Uterus (tissue), 4 donors: ENCODE data around the gene PTPRM. TPM values are rescaled to one million over a fixed set of nuclear protein-coding genes. Genes with fewer than 3 reads are reported as not detected.

Experiments used
- DNase-seq, 2 donors: peaks; one replicate each; pipeline ENCODE4 v3.0.0-alpha.2; 2019 to 2020
- H3K27ac ChIP-seq, 2 donors: fragments of 200-600 bp; sonication (generic); 1 replicate in 1 of 2; 2 replicates in 1 of 2; pipeline ENCODE4 v1.5.1; 2016 to 2018
- H3K27me3 ChIP-seq, 2 donors: fragments of 200-600 bp; sonication (generic); one replicate each; pipeline ENCODE4 v1.5.1; 2018 to 2019; ENCODE audit warnings: control low read depth in 1 of 2
- H3K36me3 ChIP-seq, 2 donors: fragments of 200-600 bp; sonication (generic); one replicate each; pipeline ENCODE4 v1.5.1; 2019; ENCODE audit warnings: control low read depth in 1 of 2
- H3K4me1 ChIP-seq, 2 donors: fragments of 200-600 bp; sonication (generic); one replicate each; pipeline ENCODE4 v1.5.1; 2018 to 2019; ENCODE audit warnings: control low read depth in 1 of 2
- H3K4me3 ChIP-seq, 2 donors: fragments of 200-600 bp; sonication (generic); 1 replicate in 1 of 2; 2 replicates in 1 of 2; pipeline ENCODE4 v1.5.1; 2018 to 2019; ENCODE audit warnings: mild to moderate bottlenecking in 1 of 2
- H3K9me3 ChIP-seq, 2 donors: fragments of 200-600 bp; sonication (generic); one replicate each; pipeline ENCODE4 v1.5.1; 2019; ENCODE audit warnings: control low read depth in 1 of 2
- POLR2A ChIP-seq, 2 donors: fragments of 450-650 bp; IDR thresholded peaks; one replicate each; pipeline ENCODE4 v1.6.1; 2016; ENCODE audit warnings: antibody characterized with exemption in 2 of 2, mild to moderate bottlenecking in 1 of 2, moderate library complexity in 1 of 2
- intact Hi-C: fragments of 100-400 bp; cut with DNase I; formaldehyde crosslinking; loops from one replicate; pipeline ENCODE4 v1.15.1; 2023; ENCODE audit warnings: low total_unique reads
- total RNA-seq, 4 donors: library from RNA; depleted of rRNA in 3 of 4; stranded (reverse); fragments of >200 nt in 3 of 4; gene quantifications; one replicate each; pipeline versions ENCODE4 v1.1.0 to v1.2.4, GENCODE V29; 2014 to 2023
- TF ChIP-seq, protein P1 (sequence below), 4 experiments: fragments of 200-600 bp in 2 of 4; fragments of 450-650 bp in 2 of 4; sonication (generic) in 2 of 4; IDR thresholded peaks; one replicate each; pipeline ENCODE4 v1.5.1; 2016 to 2019; ENCODE audit warnings: antibody characterized with exemption in 4 of 4, mild to moderate bottlenecking in 2 of 4, moderate library complexity in 1 of 4
- donor health status: DM: yes; HTN: yes; CAD: no.

The PTPRM gene
- total RNA-seq, 4 donors from 2014 or later: 62.0 to 127 (median 85.7) TPM

DNA sequence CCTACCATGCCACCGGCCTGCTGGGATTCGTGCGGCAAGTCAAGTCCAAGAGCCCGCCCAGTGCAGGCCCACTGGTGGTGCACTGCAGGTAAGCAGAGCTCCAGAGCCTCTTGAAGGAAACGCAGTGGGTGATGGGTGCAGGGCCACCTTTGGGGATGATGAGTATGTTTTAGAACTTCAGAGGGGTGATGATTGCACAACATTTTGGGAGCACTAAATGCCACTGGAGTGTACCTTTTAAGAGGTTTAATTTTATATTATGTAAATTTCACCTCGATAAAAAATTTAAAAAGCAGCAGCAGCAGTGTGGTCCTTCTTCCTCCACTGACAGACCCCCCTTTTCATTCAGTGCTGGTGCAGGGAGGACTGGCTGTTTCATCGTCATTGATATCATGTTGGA lies 809.0 kb downstream of the PTPRM start:
- TF ChIP-seq, protein P1, sequence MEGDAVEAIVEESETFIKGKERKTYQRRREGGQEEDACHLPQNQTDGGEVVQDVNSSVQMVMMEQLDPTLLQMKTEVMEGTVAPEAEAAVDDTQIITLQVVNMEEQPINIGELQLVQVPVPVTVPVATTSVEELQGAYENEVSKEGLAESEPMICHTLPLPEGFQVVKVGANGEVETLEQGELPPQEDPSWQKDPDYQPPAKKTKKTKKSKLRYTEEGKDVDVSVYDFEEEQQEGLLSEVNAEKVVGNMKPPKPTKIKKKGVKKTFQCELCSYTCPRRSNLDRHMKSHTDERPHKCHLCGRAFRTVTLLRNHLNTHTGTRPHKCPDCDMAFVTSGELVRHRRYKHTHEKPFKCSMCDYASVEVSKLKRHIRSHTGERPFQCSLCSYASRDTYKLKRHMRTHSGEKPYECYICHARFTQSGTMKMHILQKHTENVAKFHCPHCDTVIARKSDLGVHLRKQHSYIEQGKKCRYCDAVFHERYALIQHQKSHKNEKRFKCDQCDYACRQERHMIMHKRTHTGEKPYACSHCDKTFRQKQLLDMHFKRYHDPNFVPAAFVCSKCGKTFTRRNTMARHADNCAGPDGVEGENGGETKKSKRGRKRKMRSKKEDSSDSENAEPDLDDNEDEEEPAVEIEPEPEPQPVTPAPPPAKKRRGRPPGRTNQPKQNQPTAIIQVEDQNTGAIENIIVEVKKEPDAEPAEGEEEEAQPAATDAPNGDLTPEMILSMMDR (IDR thresholded peaks at IDR 0.05): no peak
- TF ChIP-seq POLR2A (IDR thresholded peaks at IDR 0.05): no peak
- intact Hi-C loops: no loop called here
- H3K9me3 ChIP-seq: no peaks in the 10 kb centered on the region
- no peak for DNase-seq
- no peaks in the 10 kb centered on the region for H3K4me1 ChIP-seq
- H3K27me3 ChIP-seq: no peaks in the 10 kb centered on the region
- no peaks in the 10 kb centered on the region for H3K36me3 ChIP-seq
- no peak overlapping the region for H3K27ac ChIP-seq
- H3K4me3 ChIP-seq: no peak overlapping the region

- Histone ChIP-seq H3K4me1 (no peaks in the 10 kb centered on the region), H3K4me3 (no peak overlapping the region), H3K27ac (no peak overlapping the region), H3K9me3 (no peaks in the 10 kb centered on the region), H3K36me3 (no peaks in the 10 kb centered on the region), H3K27me3 (no peaks in the 10 kb centered on the region)
- DNase-seq: no peak
- TF ChIP-seq, protein P1 (IDR thresholded peaks at IDR 0.05): no peak
- TF ChIP-seq POLR2A (IDR thresholded peaks at IDR 0.05): no peak
- intact Hi-C loops: no loop called here
These were observed 812.2 kb downstream of the PTPRM start for GRCh38 chr18:8379187-8379941.

DNA sequence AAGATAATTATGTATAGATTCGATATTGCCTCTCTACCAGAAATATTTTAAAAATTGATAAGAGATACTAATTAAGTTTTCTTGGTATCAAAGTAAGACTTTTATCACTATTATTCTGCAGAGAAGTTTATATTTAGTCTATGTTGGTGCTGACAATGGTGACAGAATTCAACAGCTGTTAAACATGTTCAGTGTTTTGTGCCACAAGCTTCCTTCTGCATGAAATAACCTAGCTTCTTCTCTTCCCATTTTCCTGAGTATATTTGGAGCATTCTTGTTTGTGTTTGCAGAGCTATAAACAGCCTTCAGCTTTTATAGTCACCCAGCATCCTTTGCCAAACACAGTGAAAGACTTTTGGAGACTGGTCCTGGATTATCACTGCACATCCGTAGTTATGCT lies 812.9 kb downstream of the PTPRM start:
- Histone ChIP-seq H3K4me3 (no peak overlapping the region), H3K27me3 (no peaks in the 10 kb centered on the region), H3K4me1 (no peaks in the 10 kb centered on the region), H3K27ac (no peak overlapping the region), H3K36me3 (no peaks in the 10 kb centered on the region), H3K9me3 (no peaks in the 10 kb centered on the region)
- no peak for DNase-seq
- no peak for TF ChIP-seq POLR2A (IDR thresholded peaks at IDR 0.05)
- TF ChIP-seq, protein P1 (IDR thresholded peaks at IDR 0.05): no peak
- intact Hi-C loops: no loop called here

GRCh38 chr18:8380926-8381325 lies 813.8 kb downstream of the PTPRM start:
- TF ChIP-seq POLR2A (IDR thresholded peaks at IDR 0.05): no peak
- TF ChIP-seq, protein P1 (IDR thresholded peaks at IDR 0.05): no peak
- Histone ChIP-seq H3K27ac (no peak overlapping the region), H3K27me3 (no peaks in the 10 kb centered on the region), H3K4me1 (no peaks in the 10 kb centered on the region), H3K36me3 (no peaks in the 10 kb centered on the region), H3K9me3 (no peaks in the 10 kb centered on the region), H3K4me3 (no peak overlapping the region)
- DNase-seq: no peak
- intact Hi-C loops: no loop called here

- H3K27me3 ChIP-seq: no peaks in the 10 kb centered on the region
- intact Hi-C loops: no loop called here
- H3K27ac ChIP-seq: no peak overlapping the region
- H3K4me3 ChIP-seq: no peak overlapping the region
- TF ChIP-seq, protein P1 (IDR thresholded peaks at IDR 0.05): no peak
- no peak for TF ChIP-seq POLR2A (IDR thresholded peaks at IDR 0.05)
- H3K4me1 ChIP-seq: no peaks in the 10 kb centered on the region
- H3K9me3 ChIP-seq: no peaks in the 10 kb centered on the region
- no peaks in the 10 kb centered on the region for H3K36me3 ChIP-seq
- DNase-seq: no peak
These were observed 814.8 kb downstream of the PTPRM start for GRCh38 chr18:8381821-8382459.
